GM18951 (cell line): Measurements from ENCODE around the gene TUBA1A.
"Not testable (repeated sequence)": the region's sequence is repeated elsewhere in the genome, so short reads cannot be mapped to it uniquely, and the experiment has no call there.

Experiments
- POLR2A ChIP-seq: IDR thresholded peaks from 4 replicates; pipeline ENCODE4 v1.6.1; 2011; ENCODE audit warnings: mild to moderate bottlenecking; ENCODE audit not compliant: insufficient read length, insufficient read depth; ENCODE audit errors: extremely low read depth
- in situ Hi-C: fragments of 300-500 bp; cut with MboI; formaldehyde crosslinking; loops from one replicate; pipeline ENCODE4 v1.12.0; 2022; ENCODE audit warnings: low sequenced_read_pairs, mixed read lengths, inconsistent platforms; ENCODE audit not compliant: unreplicated experiment

The TUBA1A gene

DNA sequence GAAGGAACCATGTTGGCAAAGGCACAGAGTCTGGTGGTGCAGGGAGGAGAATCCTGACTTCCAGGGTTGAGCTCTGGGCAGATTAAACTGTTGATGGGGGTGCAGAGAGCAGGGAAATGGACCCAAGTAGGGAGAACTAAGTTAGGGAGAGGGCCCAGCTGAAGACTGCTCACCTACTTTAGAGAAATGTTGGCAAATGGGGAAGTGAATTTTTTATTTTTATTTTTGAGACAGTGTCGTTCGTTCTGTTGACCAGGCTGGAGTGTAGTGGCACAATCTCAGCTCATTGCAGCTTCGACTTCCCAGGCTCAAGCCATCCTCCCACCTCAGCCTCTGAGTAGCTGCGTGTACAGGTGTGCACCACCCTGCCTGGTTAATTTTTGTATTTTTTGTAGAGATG is 32.1 kb upstream of the TUBA1A start:
- TF ChIP-seq POLR2A, result no peak
- in situ Hi-C loops, result no loop called here

DNA sequence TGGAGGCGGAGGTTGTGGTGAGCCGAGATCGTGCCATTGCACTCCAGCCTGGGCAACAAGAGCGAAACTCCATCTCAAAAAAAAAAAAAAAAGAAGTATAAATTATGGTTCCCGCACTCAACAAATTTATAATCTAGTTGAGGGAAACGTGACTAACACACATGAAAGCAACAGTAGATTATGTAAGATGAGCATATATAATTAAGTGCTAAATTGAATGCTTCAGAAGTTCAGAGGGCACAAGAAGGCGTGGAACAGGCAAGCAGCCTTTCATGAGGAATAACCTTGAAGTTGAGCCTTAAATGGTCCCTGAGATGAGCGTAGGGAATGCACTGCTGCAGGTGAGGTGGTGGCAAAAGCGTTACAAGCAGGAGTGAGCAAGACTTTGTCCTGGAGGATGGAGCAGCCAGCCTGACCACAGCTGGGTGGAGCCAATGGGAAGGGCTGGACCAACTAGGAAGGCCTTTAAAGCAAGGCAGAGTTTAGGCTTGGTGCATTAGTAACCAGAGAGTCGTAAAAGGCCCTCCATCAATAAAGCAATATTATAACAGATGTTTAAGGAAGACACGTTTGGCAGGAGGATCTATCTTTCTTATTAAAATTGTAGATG is 30.6 kb upstream of the TUBA1A start:
- in situ Hi-C loops, result no loop called here
- no peak for TF ChIP-seq POLR2A

DNA sequence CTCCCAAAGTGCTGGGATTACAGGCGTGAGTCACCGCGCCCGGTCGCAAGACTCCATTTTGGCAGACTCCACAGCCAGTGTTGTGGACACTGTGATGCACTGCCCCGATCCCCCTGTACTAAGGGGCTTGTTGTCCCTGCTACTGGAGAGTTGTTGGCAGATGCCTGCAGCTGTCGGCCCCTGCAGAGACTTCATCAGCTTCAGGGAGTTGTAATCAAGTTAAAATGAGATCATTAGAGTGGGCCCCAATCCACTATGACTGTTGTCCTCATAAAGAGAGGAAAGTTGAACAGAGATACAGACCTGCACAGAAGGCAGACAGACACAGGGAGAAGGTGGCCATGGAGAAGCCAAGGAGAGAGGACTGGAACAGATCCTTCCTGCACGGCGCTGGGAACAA is 23.7 kb upstream of the TUBA1A start:
- in situ Hi-C loops, result no loop called here
- no peak for TF ChIP-seq POLR2A

DNA sequence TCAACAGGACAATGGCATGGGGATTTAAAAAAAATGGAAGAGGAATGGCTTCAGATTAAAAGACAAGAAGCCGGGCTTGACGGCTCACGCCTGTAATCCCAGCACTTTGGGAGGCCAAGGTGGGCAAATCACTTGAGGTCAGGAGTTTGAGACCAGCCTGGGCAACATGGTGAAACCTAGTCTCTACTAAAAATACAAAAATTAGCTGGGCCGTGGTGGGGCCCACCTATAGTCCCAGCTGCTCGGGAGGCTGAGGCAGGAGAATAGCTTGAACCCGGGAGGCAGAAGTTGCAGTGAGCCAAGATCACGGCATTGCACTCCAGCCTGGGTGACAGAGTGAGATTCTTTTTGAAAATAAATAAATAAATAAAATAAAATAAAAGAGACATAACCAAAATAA is 21.8 kb upstream of the TUBA1A start:
- in situ Hi-C loops, result not testable (repeated sequence)

DNA sequence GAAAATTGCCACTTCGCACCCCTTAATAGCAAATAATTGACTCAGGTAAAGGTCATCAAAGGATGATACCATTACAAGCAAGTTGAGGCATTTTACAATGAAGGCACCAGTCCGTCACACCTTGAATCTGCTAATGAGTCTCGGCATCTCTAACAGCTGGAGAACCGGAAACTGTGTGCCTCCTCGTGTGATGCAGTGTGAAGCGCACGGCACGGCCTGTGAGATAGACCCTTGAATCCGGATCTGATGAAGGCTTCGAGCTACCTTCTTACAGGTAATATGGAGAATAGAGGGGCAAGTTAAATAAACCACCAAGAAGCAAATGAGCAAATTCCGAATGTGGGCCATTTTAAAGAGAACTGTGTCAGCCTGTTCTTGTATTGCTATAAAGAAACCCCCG is 19.8 kb upstream of the TUBA1A start:
- in situ Hi-C loops, result no loop called here
- no peak for TF ChIP-seq POLR2A

DNA sequence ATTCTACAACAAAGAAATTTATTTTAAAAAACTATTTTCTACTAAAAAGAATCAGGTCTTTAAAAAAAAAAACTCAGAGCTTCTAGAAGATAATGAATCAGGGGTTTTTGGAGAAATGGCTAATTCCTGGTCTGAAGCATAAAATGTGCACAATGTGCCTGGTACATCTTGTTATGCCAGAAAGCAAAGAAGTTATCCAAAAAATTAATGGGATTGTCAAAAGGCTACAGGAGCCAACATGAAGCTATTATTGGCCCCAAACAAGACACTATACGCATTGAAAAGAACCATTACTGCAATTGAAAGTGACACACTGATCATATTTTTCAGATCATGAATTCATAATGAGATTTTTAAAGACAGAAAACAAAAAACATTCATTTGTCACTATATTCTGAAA is 19.3 kb upstream of the TUBA1A start:
- in situ Hi-C loops, result no loop called here
- no peak for TF ChIP-seq POLR2A

DNA sequence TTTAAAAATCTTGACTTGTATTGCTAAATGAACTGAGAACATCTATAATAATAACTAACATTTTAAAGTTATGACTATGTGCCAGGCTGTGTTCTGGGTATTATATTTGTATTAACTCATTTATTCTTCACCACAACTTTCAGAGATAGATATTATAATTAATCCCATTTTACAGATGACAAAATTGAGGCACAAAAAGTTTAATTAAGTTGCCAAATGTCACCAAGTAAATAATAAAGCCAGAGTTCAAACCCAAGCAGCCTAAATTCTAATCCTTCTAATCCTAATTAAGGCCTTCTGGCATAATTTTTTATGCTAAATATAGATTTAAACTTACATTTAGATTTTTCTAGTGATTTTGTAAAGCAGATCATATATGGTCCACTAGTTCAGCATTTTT is 17.5 kb upstream of the TUBA1A start:
- no peak for TF ChIP-seq POLR2A
- in situ Hi-C loops, result no loop called here

DNA sequence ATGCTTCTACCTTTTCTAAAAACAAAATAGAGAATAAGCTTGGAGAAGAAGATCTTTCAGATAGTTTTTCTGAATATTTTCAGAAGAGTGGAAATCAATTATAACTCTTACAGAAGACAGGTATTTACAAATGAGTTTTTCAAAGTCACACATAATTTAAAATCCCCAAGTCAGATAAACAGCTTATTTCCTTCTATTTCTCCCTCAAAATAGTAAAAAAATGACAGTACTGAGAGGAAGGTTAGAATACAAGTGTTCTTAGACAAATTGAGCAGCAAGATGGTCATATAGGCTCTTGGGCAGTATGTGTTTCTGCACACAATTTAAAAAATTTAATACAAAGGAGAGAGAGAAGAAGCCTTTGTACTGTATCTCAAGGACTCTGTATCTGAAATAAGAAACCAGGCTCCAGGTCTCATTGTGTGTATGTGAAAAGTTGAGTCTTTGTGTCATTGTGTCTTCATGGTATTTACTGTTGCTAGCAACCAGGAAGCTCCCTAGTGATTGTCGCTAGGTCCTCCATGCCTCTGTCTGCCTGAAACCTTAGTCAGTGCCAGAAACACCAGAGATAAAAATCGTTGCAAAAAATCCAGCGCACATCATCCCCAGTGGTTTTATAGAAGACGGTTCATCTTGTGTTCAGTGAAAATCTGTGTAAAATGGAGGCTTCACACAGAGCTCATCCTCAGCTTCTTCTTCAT is 12.9 kb upstream of the TUBA1A start:
- TF ChIP-seq POLR2A, result no peak

DNA sequence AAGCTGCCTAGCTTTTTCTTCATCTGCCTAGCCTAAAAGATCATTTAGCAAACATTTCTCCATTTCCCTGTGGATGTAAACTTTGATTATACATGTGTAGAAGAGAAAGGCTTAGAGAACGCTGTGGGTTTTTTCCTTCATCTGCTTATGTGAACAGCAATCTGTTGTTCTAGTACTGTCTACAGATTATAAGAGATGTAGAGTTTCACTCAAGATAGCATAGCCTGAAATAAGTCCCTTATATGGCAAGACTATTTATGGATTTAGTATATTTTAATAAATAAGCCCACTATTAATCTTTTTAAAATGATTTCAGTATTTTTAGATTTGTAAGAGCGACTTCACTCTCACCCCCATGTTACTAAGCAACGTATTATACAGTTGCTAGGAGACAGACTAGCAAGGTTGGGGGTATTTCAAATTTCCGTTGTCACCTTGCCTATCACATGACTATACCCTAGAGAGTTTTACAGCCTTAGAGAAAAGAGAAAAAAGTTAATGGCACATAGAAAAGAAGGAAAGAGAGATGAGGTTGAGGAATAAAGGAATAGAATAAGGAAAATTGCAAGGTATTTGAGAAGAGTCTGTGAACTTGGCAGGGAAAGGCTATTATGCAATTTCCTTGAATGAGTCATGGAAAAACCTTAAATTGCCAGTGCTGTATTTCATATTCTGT is 12.2 kb upstream of the TUBA1A start:
- TF ChIP-seq POLR2A, result no peak
- in situ Hi-C loops, result no loop called here

More for the DNA sequence above, 12.9 kb upstream of the TUBA1A start:
- in situ Hi-C loops, result no loop called here

DNA sequence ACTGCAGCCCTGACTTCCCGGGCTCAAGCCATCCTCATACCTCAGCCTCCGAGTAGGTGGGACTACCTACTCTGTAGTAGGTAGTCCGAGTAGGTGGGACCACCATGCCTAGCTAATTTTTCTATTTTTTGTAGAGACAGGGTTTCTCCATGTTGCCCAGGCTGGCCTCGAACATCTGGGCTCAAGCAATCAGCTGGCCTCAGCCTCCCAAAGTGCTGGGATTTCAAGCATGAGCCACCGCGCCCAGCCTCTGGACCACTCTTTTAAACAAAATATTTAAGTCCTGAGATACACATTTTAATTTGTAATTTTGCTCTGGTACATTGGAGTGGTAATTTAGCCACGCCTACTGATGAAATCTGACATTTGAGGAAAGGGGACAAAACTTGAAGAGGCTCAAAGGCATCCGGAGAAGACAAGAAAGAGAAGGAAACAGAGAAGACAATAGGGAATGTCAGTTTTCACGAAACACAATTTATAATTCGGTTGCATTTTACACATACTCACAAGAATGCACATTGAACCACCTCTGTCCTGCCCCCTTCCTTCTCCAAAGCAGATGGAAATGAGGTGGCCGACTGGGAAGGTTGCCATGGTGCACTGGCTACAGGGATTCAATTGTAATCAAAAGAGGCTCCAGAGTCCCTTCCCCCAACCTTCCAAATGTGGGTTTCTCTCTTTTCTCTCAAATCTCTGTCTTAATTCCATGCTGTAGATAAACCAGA is 9.7 kb upstream of the TUBA1A start:
- in situ Hi-C loops, result no loop called here
- no peak for TF ChIP-seq POLR2A

DNA sequence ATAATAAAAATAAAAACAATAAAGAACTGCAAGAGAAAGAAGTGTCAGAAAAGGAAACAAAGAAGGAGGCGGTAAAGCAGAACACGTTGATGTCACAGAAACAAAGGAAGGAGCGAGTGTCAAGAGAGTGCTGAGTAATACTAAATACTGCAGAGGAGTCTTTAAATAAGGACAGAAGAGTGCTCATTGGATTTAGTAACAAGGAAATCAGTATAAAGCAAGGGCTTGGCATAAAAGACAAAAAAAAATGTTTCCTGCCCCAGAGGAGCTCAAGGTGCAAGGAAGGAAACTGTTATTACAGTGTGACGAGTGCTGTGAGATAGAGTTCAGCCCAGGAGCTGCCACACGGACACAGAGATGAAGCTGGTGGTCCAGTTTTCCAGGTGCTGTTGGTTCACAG is 8.4 kb upstream of the TUBA1A start:
- in situ Hi-C loops, result no loop called here
- TF ChIP-seq POLR2A, result no peak

DNA sequence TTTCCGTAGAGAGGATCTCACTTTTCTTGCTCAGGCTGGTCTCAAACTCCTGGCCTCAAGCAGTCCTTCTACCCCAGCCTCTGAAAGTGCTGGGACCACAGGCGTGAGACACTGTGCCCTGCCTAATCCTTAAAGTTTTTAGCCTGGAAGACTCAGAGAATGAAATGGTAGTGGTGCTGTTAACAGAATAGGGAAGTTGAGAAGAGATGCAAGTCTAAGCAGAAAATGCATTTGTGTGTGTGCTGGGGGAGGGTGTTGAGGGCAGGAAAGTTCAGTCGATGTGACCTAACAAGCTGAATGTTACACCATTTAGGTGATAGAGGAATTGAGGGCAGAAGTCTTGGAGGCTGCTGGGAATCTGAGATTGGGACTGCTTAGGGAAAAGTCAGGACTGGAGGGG is 6.9 kb upstream of the TUBA1A start:
- in situ Hi-C loops, result no loop called here
- no peak for TF ChIP-seq POLR2A

DNA sequence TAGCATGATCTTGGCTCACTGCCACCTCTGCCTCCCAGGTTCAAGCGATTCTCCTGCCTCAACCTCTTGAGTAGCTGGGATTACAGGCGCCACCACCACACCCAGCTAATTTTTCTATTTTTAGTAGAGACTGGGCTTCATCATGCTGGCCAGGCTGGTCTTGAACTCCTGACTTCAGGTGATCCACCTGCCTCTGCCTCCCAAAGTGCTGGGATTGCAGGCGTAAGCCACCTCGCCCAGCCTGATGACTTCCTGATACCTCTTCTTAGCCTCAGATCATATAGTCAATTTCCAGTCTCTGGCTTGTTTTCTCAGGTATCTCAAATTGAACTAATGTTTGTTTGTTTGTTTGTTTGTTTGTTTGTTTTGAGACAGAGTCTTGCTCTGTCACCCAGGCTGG is 4.9 kb upstream of the TUBA1A start:
- in situ Hi-C loops, result not testable (repeated sequence)

DNA sequence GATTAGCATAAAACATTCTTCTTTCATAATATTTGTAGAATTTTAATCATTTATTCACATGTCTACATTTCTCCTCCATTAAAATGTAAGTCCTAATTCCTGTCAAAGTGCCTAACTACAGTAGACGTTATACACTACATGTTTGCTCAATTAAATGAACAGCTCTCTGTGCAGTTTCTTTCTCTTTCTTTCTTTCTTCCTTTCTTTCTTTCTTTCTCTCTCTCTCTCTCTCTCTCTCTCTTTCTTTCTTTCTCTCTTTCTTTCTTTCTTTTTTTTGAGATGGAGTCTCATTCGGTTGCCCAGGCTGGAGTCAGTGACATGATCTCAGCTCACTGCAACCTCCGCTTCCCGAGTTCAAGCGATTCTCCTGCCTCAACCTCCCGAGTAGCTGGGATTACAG is 2.6 kb upstream of the TUBA1A start:
- in situ Hi-C loops, result not testable (repeated sequence)

DNA sequence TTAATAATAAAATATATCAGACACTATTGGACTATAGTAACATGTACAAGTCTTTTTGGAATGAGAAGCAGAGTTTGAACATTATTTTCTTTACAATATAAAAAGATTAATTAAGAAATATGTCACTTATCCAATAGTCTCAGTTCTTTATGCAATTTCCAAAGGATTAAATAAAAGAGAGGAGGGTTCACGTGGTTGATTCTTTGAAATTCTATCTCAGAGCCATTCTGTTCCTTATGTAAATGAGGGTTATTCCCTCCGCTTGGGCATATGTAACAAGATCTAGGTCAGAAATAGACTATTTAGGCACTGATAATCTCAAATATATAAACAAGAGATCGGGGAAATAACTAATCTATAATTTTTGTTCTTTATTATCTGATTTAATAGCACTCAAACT is 2.1 kb upstream of the TUBA1A start:
- in situ Hi-C loops, result no loop called here
- TF ChIP-seq POLR2A, result no peak
